Chondrocyte (in vitro differentiated cells): ENCODE results near the gene THSD4. TPM values are rescaled to one million over a fixed set of nuclear protein-coding genes. Genes with fewer than 3 reads are reported as not detected.

Experiments used
- DNase-seq: peaks from one replicate; pipeline ENCODE4 v3.0.0; 2021; ENCODE audit warnings: mixed read lengths, low spot score
- H3K27ac Mint-ChIP-seq: one replicate; pipeline ENCODE4 v1.8.0; 2021; ENCODE audit warnings: mild to moderate bottlenecking, moderate library complexity, mixed read lengths; ENCODE audit not compliant: unreplicated experiment
- H3K27me3 Mint-ChIP-seq: 2 replicates; pipeline ENCODE4 v1.8.0; 2021; ENCODE audit warnings: low read depth, mixed read lengths
- H3K36me3 Mint-ChIP-seq: 2 replicates; pipeline ENCODE4 v1.8.0; 2021; ENCODE audit warnings: low read depth, mixed read lengths
- H3K4me1 Mint-ChIP-seq: 2 replicates; pipeline ENCODE4 v1.8.0; 2021; ENCODE audit warnings: low read depth, mild to moderate bottlenecking, mixed read lengths
- H3K4me3 Mint-ChIP-seq: one replicate; pipeline ENCODE4 v1.8.0; 2021; ENCODE audit warnings: mild to moderate bottlenecking, moderate library complexity, mixed read lengths; ENCODE audit not compliant: unreplicated experiment
- H3K9me3 Mint-ChIP-seq: 2 replicates; pipeline ENCODE4 v1.8.0; 2021; ENCODE audit warnings: low read depth, mixed read lengths
- total RNA-seq: library from RNA; stranded (reverse); gene quantifications from 3 replicates; pipeline ENCODE4 v1.2.1, GENCODE V29; 2021
- TF ChIP-seq, protein P1 (sequence below): fragments of 200-600 bp; sonication (generic); IDR thresholded peaks from 2 replicates; pipeline ENCODE4 v1.5.0; 2021; ENCODE audit warnings: antibody characterized with exemption, mild to moderate bottlenecking, moderate library complexity

The THSD4 gene
- total RNA-seq, 1 donor from 2014 or later, result 3.4 TPM

GRCh38 chr15:71447328-71448250 lies 332.3 kb downstream of the THSD4 start:
- Mint-ChIP-seq H3K36me3 (no peaks in the 10 kb centered on the region), H3K4me3 (no peak overlapping the region), H3K4me1 (peaks cover 13% of the 10 kb centered on the region), H3K27ac (peak overlapping the region; percentile 39), H3K9me3 (no peaks in the 10 kb centered on the region), H3K27me3 (no peaks in the 10 kb centered on the region)
- no peak for DNase-seq
- TF ChIP-seq, protein P1, sequence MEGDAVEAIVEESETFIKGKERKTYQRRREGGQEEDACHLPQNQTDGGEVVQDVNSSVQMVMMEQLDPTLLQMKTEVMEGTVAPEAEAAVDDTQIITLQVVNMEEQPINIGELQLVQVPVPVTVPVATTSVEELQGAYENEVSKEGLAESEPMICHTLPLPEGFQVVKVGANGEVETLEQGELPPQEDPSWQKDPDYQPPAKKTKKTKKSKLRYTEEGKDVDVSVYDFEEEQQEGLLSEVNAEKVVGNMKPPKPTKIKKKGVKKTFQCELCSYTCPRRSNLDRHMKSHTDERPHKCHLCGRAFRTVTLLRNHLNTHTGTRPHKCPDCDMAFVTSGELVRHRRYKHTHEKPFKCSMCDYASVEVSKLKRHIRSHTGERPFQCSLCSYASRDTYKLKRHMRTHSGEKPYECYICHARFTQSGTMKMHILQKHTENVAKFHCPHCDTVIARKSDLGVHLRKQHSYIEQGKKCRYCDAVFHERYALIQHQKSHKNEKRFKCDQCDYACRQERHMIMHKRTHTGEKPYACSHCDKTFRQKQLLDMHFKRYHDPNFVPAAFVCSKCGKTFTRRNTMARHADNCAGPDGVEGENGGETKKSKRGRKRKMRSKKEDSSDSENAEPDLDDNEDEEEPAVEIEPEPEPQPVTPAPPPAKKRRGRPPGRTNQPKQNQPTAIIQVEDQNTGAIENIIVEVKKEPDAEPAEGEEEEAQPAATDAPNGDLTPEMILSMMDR, result no peak

GRCh38 chr15:71448688-71449114 lies 333.4 kb downstream of the THSD4 start:
- TF ChIP-seq, protein P1, result peak; percentile 95
- H3K4me1 Mint-ChIP-seq, result peaks cover 13% of the 10 kb centered on the region
- H3K36me3 Mint-ChIP-seq, result no peaks in the 10 kb centered on the region
- DNase-seq, result no peak
- H3K27ac Mint-ChIP-seq, result no peak overlapping the region
- no peaks in the 10 kb centered on the region for H3K27me3 Mint-ChIP-seq
- H3K4me3 Mint-ChIP-seq, result no peak overlapping the region
- H3K9me3 Mint-ChIP-seq, result no peaks in the 10 kb centered on the region

GRCh38 chr15:71449363-71449762 lies 334.1 kb downstream of the THSD4 start:
- no peaks in the 10 kb centered on the region for H3K27me3 Mint-ChIP-seq
- H3K4me3 Mint-ChIP-seq, result no peak overlapping the region
- H3K27ac Mint-ChIP-seq, result no peak overlapping the region
- H3K9me3 Mint-ChIP-seq, result no peaks in the 10 kb centered on the region
- no peaks in the 10 kb centered on the region for H3K36me3 Mint-ChIP-seq
- peaks cover 15% of the 10 kb centered on the region for H3K4me1 Mint-ChIP-seq
- TF ChIP-seq, protein P1, result no peak
- no peak for DNase-seq

DNA sequence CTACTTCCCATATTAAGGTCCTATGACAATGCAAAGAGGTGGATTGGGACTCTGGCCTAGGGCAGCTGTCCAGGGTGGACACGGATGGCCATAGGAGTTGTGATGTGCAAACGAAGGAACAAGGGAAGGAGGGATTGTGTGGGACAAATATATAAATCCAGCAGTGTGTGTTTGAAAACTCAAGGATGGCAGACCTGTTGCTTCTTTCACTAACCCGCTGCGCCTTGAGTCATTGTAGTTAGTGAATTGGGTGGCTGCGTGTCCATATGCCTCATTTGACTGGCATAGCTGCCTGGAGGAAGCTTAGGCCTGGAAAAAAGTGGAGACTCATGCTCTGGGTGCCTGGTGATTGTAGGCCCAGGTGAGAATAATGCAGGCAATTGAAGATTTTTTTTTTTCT lies 334.7 kb downstream of the THSD4 start:
- peaks cover 19% of the 10 kb centered on the region for H3K4me1 Mint-ChIP-seq
- TF ChIP-seq, protein P1, result no peak

DNA sequence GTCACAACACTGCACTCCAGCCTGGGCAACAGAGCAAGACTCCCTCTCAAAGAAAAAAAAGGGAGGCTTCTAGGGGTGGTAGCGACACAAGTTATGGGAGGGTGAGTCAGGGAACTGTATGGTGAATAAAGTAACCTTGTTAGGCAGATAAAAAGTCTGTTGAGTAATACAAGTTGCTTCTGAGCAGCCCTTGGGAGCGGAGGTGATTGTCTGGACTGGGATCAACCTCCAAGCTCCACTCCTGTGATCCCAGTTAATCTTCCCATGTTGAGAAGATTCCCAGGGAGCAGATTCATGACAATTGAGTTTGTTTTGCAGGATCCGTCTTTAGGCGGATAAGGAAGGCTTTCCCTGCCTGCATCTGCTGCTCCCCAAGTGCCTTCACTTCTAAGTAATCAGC lies 335.9 kb downstream of the THSD4 start:
- Mint-ChIP-seq H3K9me3 (no peaks in the 10 kb centered on the region), H3K36me3 (no peaks in the 10 kb centered on the region), H3K4me3 (no peak overlapping the region), H3K27me3 (no peaks in the 10 kb centered on the region), H3K27ac (no peak overlapping the region), H3K4me1 (peaks cover 19% of the 10 kb centered on the region)
- no peak for DNase-seq
- TF ChIP-seq, protein P1, result no peak

More for the DNA sequence above, 334.7 kb downstream of the THSD4 start:
- DNase-seq, result no peak
- Mint-ChIP-seq H3K9me3 (no peaks in the 10 kb centered on the region), H3K4me3 (no peak overlapping the region), H3K27me3 (no peaks in the 10 kb centered on the region), H3K36me3 (no peaks in the 10 kb centered on the region), H3K27ac (no peak overlapping the region)
